NCI-H446 (cell line): Measurements from ENCODE around the gene CRISPLD2.
A peak's percentile ranks its signal among the peaks of the same experiment; 100 is the strongest.

Experiments used
- DNase-seq, 2 experiments: peaks; one replicate each; lab custom pipeline; 2025; lab: John Stamatoyannopoulos, UW

CRISPLD2 gene, protein sequence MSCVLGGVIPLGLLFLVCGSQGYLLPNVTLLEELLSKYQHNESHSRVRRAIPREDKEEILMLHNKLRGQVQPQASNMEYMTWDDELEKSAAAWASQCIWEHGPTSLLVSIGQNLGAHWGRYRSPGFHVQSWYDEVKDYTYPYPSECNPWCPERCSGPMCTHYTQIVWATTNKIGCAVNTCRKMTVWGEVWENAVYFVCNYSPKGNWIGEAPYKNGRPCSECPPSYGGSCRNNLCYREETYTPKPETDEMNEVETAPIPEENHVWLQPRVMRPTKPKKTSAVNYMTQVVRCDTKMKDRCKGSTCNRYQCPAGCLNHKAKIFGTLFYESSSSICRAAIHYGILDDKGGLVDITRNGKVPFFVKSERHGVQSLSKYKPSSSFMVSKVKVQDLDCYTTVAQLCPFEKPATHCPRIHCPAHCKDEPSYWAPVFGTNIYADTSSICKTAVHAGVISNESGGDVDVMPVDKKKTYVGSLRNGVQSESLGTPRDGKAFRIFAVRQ

DNA sequence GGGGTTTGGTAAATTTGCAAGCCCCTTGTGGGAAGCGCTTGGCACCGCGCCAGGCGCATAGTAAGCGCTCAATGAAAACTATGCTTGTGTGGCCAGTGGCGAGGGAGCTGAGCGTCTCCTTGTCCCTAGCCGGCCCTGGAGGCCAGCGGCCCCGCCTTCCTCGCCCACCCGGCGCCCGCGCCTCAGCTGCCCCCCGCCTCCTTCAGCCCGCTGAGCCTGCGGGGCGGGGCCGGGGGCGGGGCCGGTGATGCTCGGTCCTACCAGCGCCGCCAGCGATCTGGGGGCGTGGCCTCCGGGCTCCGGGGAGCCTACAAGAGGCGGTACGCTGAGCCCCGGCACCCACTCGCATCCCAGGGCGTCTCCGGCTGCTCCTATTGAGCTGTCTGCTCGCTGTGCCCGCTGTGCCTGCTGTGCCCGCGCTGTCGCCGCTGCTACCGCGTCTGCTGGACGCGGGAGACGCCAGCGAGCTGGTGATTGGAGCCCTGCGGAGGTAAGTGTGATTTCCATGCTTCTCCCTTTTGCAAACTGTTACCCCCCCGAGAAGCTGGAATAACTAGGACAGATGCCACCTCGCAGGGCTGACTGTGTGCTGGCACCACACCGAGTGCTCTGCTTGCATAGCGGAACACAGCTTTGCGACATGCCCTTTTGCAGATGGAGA lies at the start of gene CRISPLD2:
Gene CRISPLD2, plus strand, starts transcription at position 342 of the 661 bp plus-strand sequence. CDS start 18,511 bp downstream, outside the sequence.
- DNase-seq, result peak; percentile 38 to 79

DNA sequence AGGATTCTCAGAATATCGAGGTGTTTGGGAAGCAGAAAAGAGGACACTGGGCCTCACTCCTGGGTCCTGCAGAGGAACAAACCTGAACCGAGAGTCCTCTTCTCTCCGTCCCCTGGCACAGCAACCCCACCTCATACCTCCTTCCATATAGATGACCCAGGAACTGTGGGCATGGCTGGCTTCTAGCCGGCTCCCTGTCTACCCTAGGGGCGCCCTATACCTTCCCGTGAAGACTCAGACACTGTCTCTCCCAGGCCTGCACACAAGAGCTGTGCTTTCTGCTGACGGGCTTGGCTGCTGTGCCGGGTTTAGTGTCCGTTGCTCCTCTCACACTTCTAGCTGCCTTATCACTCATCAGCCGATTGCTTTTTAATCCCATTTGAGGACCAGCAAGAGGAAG lies 46.5 kb upstream of the CRISPLD2 start:
- DNase-seq, result no peak

DNA sequence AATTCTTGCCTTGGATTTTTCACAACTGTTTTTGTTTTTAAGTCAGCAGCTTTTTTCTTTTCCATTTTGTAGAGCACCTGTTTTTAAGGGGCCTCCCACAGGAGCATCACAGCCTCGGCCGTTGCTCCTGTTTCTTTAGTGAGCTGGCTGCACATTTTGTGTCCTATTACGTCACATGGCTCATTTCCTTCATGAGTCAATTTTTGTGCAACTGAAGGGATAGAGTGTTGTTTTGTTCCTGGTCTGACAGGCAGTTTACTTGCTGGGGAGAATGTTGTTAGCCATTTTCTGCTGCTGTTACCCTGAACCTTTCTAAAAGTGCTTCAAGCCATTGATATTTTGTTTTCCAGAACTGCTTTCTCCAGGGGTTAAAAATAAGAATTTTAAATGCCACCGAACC lies 45.0 kb upstream of the CRISPLD2 start:
- DNase-seq, result no peak

DNA sequence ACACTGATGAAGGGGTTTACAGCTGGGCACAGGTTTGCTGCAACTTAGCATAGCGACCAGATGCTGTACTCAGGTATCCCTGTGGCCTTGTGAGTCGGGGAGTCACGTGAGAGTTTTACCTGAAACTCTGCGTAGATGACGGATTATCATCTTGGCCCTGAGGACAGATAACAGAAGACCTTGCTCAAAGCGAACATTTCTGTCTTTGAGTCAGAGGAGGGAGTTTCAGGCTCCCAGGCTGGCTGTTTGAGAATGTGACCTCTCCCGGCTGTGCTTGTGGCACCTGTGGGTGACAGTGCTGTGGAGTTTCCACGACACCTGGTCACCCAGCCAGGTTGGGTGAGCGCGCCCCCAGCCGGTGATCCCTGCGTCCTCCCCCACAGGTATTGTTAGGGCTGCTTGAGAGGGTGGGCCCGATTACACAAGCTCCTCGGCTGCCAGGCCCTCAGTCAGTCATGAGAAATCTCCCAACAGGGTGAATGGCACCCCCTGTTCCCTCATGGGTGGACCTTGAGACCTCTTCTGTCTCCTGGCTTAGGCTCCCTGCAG lies 44.4 kb upstream of the CRISPLD2 start:
- no peak for DNase-seq

DNA sequence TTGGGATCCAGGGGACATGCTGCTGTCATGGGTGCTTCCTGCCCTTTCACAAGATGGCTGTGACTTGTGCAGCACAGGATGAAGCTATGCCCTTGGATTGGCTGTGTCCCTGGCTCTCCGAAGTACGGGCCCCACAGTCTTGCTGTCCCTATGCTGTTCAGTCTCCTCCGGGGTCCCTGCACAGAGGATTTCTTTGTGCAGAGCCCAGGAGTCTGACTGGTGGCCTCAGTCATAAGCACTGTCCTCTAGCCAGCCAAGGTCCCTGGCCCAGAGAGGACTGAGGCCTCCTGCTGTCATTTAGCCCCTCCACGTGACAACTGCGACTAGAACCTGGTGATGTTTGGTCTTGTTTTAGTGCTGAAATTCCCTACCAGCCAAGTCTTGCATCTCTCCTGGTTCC lies 42.4 kb upstream of the CRISPLD2 start:
- DNase-seq, result no peak

DNA sequence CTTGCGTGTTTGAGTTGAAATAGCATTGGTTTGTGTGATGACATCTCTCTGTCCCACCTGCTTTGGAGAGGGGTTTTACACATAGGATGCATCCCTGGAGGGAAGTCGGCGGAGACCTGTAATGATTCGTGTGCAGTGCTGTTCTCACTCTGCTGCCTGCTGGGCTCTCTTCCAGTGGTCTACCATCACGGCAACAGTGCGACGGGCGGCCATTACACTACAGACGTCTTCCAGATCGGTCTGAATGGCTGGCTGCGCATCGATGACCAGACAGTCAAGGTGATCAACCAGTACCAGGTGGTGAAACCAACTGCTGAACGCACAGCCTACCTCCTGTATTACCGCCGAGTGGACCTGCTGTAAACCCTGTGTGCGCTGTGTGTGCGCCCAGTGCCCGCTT lies 41.1 kb upstream of the CRISPLD2 start:
- DNase-seq, result no peak

DNA sequence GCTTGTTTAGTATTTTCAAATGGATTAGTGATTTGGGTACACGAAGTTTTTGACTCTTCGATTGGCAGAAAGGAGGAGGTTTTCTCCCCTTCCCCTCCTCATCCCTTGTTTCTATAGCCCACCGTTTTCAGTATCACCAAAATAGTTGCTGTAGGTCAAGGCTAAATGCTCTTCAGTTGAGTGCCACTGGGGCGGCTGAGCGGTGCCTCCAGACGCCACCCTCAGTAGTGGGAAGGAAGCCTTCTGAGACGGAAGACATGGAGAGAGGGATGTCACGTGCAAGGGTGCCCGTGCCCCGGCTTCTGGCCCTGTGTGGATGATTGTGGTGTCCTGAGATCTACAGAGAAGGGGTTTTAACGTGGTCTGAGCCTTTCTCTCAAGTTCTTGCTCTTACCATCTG lies 39.7 kb upstream of the CRISPLD2 start:
- no peak for DNase-seq

DNA sequence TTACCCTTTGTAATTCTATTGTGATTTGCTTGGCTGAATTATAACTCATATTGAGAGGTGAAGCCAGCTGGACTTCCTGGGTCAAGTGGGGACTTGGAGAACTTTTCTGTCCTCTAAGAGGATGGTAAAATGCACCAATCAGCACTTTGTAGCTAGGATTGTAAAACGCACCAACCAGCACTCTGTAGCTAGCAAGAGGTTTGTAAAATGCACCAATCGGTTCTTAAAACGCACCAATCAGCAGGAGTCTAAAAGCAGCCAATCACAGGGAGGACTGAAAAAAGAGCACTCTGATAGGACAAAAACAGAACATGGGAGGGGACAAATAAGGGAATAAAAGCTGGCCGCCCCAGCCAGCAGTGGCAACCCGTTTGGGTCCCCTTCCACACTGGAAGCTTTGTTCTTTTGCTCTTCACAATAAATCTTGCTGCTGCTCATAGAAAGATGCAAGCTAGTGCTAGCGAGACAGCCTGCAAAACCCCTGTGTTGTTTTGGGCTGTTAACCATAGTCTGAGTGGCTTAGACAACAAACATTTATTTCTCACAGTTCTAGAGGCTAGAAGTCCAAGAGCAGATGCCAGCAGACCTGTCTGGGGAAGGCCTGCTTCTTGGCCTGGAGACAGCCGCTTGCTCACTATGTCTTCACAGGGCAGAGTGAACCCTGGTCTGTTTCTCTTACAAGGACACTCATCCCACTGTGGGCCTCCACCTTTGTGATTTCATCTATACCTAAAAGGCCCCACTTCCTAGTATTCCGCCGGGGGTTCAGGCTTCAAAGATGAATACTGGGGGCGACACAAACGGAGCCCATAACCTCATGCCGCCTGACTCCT lies 39.0 kb upstream of the CRISPLD2 start:
- DNase-seq, result no peak

DNA sequence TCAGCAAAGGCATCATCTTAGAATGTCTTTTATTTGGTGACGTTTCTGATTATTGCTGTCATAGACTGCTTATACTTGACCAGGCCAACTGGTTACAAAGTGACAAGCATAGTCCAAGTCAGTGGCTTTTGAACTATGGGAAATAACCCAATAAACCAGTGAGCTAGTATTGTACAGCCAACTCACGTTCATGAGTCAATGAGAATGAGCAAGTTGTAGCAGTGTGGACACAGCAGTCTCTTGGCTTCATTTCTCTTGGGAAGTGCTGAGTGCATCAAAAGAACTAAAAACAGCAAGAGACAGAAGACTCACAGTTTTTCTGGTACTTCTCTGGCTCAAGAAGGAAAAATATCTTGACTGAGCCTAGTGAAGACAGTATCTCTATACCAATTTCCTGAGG lies 36.9 kb upstream of the CRISPLD2 start:
- no peak for DNase-seq

DNA sequence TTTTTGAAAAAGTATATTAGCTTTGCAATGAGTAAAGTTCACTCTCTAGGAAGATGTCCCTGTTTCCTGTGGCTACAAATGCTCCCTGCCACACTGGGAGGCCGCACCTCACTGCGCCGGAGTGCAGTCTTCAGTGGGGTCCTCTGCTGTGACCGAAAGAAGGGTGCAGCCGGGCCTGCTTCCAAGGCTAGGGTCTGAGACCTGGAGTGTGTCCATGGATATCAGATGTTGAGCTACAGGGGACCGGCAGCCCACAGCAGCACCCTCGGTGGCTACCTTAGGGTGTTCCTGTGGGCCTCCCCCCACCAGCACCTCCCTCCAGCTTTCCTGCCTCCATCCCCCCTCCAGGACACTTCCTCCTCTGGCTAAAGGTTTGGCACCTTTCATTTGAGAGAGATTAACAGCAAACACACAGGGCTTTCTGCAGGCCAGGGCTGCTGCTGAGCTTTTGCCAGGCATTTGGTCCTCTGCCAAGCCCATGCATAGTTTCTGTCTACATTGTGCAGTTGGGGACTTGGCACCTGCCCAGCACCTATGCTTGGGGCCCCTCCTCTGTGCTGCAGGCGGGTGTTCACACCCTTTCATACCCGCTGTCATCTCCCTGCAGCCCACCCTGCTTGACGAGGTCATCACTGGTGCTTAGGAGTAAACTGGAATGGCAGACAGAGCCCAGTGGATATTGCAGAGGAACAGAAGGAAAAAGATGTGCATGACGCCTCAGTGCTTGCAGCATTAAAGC lies 33.8 kb upstream of the CRISPLD2 start:
- DNase-seq, result peak; percentile 34 to 85

DNA sequence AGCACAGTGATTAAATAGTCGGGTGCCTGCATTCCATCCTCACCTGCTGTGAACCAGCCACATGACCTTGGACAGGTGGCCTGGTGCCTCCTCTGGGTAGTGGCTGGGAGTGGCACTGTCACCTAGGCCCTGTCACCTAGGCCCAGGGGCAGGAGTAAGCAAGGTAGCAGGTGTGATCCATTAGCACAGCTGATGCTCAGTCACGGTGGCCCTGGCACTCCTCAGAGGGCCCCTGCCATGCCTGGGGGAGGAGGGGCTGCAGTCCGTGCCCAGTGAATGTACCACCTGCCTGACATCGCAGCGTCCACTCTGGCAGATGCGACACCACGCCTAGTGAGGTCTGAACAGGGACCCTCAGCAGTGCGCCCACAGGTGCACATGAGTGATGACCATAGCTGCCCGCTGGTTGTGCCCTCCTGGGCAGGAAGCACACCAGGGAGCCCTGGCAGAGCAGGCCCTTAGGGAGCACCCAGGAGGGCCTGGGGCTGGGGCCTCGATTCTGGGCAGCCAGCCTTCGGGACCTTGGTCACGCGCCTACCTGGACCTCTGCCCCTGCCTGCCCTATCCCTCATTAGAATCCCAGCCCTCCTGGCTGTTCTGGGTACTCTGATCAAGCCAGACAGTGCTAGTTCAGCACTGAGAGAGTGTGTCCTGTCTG lies 33.1 kb upstream of the CRISPLD2 start:
- DNase-seq, result no peak

DNA sequence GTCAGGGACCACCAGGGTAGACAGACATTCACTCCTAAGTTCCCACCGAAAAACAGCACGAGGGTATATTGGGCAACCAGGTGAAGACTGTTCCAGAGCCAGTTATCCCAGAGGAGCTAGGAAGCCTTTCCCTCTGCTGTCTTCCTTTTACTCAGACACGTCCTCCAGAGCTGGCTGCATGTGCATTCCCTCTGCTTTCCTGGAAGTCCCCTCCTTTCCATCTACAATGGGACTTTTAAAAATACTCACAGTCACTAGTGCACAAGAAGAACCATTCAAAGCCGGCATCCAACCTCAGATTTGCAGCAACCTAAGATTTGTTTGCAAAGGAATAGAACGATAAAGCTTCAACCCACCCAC lies 32.5 kb upstream of the CRISPLD2 start:
- no peak for DNase-seq

DNA sequence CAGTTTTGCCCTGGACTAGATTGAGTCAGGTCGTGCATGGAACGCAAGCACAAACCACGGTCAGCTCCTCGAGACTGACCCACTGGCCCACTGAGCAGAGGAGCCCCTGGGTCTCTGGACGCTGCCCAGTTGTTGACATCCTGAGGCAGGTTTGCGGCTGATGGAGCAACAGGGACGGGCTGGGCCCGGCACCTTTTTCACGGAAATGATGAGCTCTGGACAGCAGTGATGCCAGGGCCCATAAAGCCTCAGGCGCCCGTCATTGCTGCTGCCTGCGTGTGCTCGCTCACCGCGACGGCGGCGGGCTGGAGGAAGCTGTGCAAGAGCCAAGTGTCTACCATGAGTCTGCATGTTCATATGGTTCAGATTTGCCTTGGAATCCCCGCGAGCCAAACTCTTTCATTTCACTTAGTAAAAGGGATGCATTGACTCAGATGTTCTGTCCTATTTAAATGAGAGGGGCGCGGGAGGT lies 30.8 kb upstream of the CRISPLD2 start:
- no peak for DNase-seq

DNA sequence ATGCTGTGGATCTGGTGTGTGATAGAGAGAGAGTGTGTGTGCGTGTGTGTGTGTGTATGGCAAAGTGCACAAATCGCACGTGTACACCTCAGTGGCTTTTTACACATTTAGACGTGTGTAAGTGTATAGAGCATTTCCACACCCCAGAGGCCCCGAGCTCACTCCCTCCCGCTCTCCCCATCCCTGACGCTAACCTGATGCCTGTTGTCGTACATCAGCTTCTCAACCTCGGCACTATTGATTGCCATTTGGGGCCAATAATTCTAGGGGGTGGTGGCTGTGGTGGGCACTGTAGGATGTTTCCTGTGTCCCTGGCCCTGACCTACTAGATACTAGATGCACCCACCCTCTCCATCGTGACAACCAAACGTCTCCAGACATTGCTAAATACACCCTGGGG lies 30.4 kb upstream of the CRISPLD2 start:
- DNase-seq, result no peak

DNA sequence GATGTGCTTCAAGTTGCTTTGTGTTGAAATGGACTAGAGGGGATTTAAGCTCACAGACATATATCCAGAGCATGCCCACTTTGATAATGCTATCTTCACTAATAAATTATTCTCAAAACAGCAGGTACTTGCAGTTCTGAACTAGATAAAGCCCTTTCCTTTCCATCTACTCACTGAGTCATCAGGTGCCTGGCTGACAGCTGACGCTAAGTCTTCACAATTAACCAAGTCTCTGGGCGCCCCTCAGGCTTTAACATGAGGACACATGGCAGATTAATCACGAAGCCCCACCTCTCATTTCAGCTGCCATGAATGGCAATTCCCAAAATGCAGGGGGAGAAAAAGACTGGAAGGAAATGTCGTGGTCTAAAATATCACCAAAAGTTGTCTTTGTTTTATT lies 29.5 kb upstream of the CRISPLD2 start:
- no peak for DNase-seq

DNA sequence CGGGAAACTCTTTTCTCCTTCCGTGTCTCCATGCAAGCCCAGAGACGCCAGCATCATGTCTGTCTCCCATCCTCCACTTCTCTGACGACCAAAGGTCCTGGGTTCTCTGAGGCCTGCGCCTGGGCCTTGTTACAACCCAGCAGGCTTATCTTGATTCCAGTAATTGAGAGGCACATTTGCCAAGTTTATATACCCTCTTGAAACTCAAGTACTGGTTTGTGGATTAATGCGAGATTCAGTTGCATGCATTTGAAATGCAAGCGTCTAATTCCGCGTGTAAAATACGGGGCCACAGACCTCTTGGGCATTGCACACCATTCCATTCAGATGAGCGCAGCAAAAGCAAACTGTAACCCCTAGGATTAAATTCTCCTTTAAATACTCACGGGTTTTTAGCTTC lies 28.7 kb upstream of the CRISPLD2 start:
- DNase-seq, result no peak

DNA sequence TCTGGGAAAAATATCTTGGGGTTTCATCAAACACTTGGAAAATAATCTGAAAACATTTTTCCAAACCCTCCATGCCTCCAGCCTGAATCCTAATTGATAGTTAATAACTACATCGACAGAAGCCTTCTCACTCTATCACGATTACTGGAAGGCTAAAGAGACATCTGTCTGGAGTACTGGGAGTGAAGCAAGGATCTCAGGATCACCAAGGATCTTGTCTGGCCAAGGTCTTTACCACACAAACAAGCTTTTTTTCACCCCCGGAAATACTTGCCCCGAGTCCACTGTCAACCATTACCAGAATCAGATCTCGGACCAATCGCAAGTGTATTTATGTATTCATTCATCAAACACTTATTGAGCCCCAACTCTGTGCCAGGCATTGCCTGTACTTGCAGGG lies 28.3 kb upstream of the CRISPLD2 start:
- DNase-seq, result no peak

DNA sequence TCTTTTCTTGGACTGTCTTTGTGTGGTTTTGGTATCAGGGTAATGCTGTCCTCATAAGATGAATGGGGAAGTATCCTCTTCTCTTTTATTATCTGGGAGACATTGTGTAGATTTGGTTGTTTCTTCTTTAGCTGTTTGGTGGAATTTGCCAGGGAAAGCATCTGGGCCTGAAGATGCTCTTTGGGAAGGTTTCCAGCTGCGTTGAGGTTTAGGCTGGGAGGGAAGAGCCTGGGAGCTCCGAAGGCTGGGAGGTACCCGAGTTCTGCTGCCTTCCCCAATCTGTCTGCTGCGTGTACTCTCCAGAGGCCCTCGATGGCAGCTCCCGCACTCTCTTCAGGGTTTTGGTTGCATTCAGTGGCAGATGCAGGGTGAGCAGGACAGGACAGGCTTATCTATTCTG lies 25.6 kb upstream of the CRISPLD2 start:
- DNase-seq, result no peak

DNA sequence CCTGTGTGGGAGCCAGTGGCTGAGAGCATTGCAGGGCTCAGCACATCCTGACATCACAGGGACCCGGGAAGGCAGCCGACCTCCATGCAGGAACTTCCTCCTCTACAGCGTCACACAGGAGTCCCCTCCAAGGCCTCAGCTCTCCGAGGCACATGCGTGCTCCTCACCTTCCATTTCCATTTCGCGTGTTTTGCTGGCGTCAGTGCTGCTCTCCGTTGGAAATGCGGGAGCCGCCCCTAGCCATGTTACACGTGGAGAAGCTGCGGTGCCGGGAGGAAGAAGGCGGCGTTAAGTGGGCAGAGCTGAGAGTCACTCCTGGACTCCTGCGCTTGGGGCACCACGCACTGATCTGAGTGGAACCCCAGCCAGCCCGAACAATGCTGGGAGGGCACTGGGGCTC lies 25.2 kb upstream of the CRISPLD2 start:
- DNase-seq, result no peak

DNA sequence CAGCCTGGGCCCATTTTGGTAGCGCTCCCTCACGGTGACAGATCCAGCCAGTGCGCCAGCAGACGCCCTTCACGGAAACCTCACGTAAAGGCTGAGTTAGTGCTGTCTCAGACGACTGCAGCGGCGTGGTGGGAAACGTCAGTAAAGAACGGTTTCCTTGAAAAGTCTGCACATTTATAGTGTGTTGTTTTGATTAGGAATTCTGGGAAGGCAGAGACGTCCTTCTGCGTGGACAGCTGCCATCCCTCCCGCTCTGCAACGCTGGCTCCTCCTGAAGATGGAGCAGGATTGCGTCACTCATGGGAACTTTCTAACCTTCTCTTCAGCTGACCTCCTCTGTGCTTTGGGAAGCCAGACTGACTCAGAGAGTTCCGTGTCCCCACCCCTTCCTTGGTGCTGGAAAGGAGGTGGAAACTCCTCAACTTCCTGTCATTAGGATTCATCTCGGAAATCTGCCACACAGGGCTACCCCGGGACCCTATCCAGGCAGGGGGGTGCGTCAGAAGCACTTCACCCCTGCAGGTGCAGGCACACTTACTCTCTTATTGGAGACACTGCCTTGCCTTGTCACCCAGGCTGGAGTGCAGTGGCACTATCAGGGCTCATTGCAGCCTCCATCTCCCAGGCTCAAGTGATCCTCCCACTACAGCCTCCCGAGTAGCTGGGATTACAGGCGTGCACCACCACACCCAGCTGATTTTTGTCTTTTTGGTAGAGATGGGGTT lies 24.3 kb upstream of the CRISPLD2 start:
- no peak for DNase-seq
